NT2/D1 (cell line): ENCODE data around the gene NRBF2.

Experiments used
- DNase-seq: peaks from one replicate; pipeline ENCODE4 v3.0.0-alpha.2; 2011; ENCODE audit warnings: low read depth, low spot score
- H3K27me3 ChIP-seq: 2 replicates; pipeline ENCODE4 v1.6.0; 2011; ENCODE audit warnings: mild to moderate bottlenecking; ENCODE audit not compliant: insufficient read length, insufficient read depth
- H3K36me3 ChIP-seq: 2 replicates; pipeline ENCODE4 v1.6.1; 2011; ENCODE audit warnings: mild to moderate bottlenecking, low read length, mixed read lengths; ENCODE audit not compliant: insufficient read depth, insufficient read length
- H3K4me1 ChIP-seq: 2 replicates; pipeline ENCODE4 v1.5.1; 2011; ENCODE audit not compliant: insufficient read depth, insufficient read length
- H3K4me3 ChIP-seq: 2 replicates; pipeline ENCODE4 v1.5.1; 2011; ENCODE audit warnings: low read depth; ENCODE audit not compliant: insufficient read length
- H3K9ac ChIP-seq: 2 replicates; pipeline ENCODE4 v1.6.0; 2011; ENCODE audit warnings: low read depth; ENCODE audit not compliant: insufficient read length
- H3K9me3 ChIP-seq: 2 replicates; pipeline ENCODE4 v1.5.1; 2011; ENCODE audit warnings: mild to moderate bottlenecking, low read length; ENCODE audit not compliant: insufficient read depth
- SUZ12 ChIP-seq: IDR thresholded peaks from 2 replicates; pipeline ENCODE4 v1.6.1; 2011; ENCODE audit not compliant: insufficient read length, insufficient read depth; ENCODE audit errors: extremely low read depth
- YY1 ChIP-seq: IDR thresholded peaks from 2 replicates; pipeline ENCODE4 v1.6.1; 2011; ENCODE audit not compliant: insufficient read length, insufficient read depth
- ZNF274 ChIP-seq: IDR thresholded peaks from 2 replicates; pipeline ENCODE4 v1.6.1; 2011; ENCODE audit warnings: mild to moderate bottlenecking, low read depth, low read length

NRBF2 gene

DNA sequence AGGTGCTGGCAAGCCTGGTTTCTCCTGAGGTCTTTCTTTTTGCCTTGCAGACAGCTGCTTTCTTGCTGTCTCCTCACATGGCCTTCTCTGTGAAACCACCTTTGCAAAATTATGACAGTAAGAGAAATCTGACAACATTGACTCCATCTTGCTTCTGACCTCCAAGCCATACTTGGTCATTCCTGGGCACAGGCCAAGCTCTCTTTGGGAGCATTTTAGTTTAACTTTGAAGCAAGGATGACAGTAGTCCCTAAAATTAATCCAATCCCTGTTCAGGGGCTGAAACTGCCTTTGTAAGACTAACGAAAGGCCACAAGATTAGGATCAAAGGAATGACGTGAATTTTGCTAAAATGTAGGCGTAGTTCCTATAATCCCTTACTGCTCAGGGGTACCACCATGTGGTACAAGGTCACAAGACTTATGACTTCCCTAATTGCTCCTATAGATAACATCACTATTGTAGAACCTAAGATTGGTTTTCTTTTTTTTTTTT is 25.1 kb upstream of the NRBF2 start:
- no peaks in the 10 kb centered on the region for H3K36me3 ChIP-seq
- no peaks in the 10 kb centered on the region for H3K27me3 ChIP-seq
- no peak for DNase-seq
- H3K4me1 ChIP-seq = no peaks in the 10 kb centered on the region
- no peak overlapping the region for H3K9ac ChIP-seq
- TF ChIP-seq YY1 = no peak
- TF ChIP-seq ZNF274 = no peak
- no peak for TF ChIP-seq SUZ12
- no peaks in the 10 kb centered on the region for H3K9me3 ChIP-seq
- no peak overlapping the region for H3K4me3 ChIP-seq

DNA sequence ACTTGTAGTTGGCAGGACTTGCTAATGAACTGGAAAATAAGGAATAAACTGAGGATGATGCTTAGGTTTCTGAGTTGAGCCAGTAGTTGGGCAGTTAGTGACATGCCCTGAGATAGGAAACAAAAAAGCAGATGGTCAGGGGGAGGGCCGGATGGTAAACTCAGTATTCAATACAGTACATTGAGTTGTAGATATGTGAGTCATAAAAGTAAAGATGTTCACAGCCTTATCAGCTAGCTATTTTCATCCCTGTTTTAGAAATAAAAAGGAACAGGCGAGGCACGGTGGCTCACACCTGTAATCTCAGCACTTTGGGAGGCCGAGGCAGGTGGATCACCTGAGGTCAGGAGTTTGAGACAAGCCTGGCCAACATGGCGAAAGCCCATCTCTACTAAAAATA is 22.2 kb upstream of the NRBF2 start:
- H3K9me3 ChIP-seq = no peaks in the 10 kb centered on the region
- DNase-seq = no peak
- H3K27me3 ChIP-seq = no peaks in the 10 kb centered on the region
- H3K4me1 ChIP-seq = no peaks in the 10 kb centered on the region
- no peak for TF ChIP-seq ZNF274
- TF ChIP-seq YY1 = no peak
- TF ChIP-seq SUZ12 = no peak
- H3K9ac ChIP-seq = no peak overlapping the region
- no peak overlapping the region for H3K4me3 ChIP-seq
- H3K36me3 ChIP-seq = no peaks in the 10 kb centered on the region

DNA sequence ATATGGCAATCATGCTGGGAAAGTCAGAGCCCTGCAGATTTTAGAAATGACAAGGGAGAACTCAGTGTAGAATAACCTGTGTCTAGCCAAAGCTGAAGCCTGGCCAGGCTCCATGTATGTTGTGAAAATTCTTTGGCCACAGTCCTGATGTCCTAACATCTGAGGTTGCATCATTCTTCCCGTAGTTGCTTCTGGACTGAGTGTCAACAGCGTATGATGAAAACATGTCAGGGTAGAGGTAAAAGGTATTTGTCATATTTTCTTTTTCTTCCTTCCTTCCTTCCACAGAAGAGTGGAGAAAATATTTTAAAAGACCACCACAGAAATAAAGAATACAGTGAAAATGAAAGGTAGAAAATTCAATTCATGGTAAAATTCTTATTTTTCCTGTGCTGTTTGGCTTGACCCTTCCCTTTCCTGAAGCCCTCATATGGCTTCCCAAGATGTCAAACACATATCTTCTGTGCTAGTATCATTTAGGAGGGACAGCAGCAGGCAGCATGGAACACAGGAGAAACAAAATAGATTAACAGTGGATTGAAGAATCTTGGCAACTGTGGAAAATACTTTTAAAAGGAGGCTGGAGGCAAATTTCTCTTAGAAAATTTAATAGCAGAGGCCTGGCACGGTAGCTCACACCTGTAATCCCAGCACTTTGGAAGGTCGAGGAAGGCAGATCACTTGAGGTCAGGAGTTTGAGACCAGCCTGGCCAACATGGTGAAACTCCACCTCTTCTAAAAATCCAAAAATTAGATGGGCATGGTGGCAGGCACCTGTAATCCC is 18.9 kb upstream of the NRBF2 start:
- no peak for DNase-seq
- Histone ChIP-seq H3K4me3 (no peak overlapping the region), H3K27me3 (no peaks in the 10 kb centered on the region), H3K9ac (no peak overlapping the region), H3K4me1 (no peaks in the 10 kb centered on the region), H3K36me3 (no peaks in the 10 kb centered on the region), H3K9me3 (no peaks in the 10 kb centered on the region)
- no peak for TF ChIP-seq YY1
- no peak for TF ChIP-seq SUZ12
- no peak for TF ChIP-seq ZNF274

DNA sequence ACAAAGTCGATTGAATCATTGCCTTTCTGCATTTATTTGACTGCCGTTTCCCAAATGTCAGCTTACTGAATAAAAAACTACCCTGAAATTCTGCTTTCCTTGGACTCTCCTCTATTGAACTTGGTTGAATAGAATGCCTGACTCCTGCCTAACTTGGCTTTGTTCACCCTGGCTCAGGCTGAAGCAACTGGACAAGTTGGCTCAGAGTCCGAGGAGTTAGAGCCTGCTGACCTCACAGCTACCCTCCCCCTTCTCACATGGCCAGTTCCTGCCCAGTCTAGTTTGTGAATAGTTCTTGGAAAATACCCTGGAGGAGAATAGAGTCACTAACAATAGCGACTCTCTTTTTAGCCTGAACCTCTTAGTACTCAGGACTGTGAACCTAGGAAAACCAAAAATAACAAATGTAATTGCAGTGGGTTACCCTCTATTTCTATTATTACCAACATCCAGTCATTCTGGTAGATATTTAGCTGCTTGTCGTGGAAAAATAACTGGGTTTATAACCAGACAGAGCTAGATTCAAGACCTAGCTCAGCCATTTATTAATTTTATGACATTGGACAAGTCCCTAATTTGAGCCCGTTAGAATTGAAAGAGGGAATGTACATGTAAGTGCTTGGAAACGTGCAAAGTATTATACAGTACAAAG is 17.3 kb upstream of the NRBF2 start:
- Histone ChIP-seq H3K4me1 (no peaks in the 10 kb centered on the region), H3K9me3 (no peaks in the 10 kb centered on the region), H3K36me3 (no peaks in the 10 kb centered on the region), H3K4me3 (no peak overlapping the region), H3K27me3 (no peaks in the 10 kb centered on the region), H3K9ac (no peak overlapping the region)
- no peak for TF ChIP-seq YY1
- TF ChIP-seq SUZ12 = no peak
- TF ChIP-seq ZNF274 = no peak
- no peak for DNase-seq

DNA sequence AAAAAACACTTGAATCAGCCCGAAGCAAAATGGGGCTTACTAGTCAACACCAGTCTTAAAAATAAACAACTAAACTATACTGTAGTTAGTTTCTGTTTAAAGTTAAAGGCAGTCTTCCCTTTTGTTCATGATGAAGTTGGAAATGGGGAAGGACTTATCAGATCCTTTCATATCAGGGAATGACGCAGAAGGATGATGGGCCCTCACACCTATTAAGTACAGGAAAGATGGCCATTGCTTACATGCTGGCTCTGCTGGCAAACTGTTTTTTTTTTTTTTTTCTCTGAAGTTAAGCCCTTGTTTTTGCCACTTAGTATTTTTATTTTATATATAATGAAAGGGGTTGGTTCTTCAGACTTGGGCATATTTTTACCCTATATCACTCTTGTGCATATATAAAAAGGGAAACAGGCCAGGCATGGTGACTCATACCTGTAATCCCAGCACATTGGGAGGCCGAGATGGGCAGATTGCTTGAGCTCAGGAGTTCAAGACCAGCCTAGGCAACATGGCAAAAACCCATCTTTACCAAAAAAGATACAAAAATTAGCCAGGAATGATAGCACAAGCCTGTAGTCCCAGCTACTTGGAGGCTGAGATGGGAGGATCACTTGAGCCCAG is 16.6 kb upstream of the NRBF2 start:
- TF ChIP-seq YY1 (no peak), ZNF274 (no peak), SUZ12 (no peak)
- DNase-seq = no peak
- Histone ChIP-seq H3K36me3 (no peaks in the 10 kb centered on the region), H3K9ac (no peak overlapping the region), H3K4me3 (no peak overlapping the region), H3K9me3 (no peaks in the 10 kb centered on the region), H3K4me1 (no peaks in the 10 kb centered on the region), H3K27me3 (no peaks in the 10 kb centered on the region)

DNA sequence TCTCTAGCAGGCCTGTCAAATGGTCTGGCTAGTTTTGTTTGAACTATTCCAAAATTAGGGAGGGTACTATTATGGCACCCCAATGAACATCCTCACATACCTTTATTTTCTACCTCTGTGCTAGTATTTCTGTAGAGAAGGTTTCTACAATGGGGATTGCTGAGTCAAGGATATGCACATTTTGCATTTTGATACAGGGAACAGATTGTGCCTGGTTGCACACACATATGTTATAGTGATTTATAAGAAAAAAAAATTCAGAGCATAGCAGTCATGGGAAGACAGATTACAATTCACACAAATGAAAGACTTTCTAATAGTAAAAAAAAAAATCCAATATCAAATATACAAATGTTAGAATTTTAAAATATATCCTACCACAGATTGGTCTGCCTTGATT is 14.1 kb upstream of the NRBF2 start:
- H3K36me3 ChIP-seq = no peaks in the 10 kb centered on the region
- no peak overlapping the region for H3K9ac ChIP-seq
- no peaks in the 10 kb centered on the region for H3K9me3 ChIP-seq
- DNase-seq = no peak
- H3K27me3 ChIP-seq = no peaks in the 10 kb centered on the region
- TF ChIP-seq ZNF274 (no peak), YY1 (no peak)
- H3K4me1 ChIP-seq = no peaks in the 10 kb centered on the region
- no peak overlapping the region for H3K4me3 ChIP-seq

DNA sequence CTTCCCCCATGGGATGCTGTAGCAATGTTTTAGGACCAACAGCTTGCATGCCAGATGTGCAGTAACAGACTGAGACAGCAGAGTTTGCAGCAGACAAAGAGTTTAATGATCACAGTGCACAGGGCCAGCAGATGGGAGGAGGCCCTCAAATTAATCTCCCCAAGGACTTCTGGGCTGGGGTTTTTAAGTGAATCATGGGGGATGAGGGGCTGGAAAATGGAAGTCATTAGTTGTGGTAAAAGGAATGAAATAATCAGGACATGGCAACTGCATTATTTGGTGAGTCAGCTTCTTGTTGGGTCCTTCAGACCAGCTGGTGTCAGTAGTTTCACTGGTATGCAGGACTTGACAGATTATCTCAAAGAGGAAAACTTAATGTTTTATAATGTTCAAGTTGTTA is 12.6 kb upstream of the NRBF2 start:
- H3K9ac ChIP-seq = no peak overlapping the region
- no peaks in the 10 kb centered on the region for H3K9me3 ChIP-seq
- TF ChIP-seq ZNF274 (no peak), YY1 (no peak), SUZ12 (no peak)
- H3K27me3 ChIP-seq = no peaks in the 10 kb centered on the region
- H3K4me1 ChIP-seq = no peaks in the 10 kb centered on the region
- H3K4me3 ChIP-seq = no peak overlapping the region
- H3K36me3 ChIP-seq = no peaks in the 10 kb centered on the region
- DNase-seq = no peak
